ENCODE data around the gene JARID2. TPM values are rescaled to one million over a fixed set of nuclear protein-coding genes. Genes with fewer than 3 reads are reported as not detected.

The JARID2 gene
- total RNA-seq, 1 donor from 2014 or later = 66.1 TPM

DNA sequence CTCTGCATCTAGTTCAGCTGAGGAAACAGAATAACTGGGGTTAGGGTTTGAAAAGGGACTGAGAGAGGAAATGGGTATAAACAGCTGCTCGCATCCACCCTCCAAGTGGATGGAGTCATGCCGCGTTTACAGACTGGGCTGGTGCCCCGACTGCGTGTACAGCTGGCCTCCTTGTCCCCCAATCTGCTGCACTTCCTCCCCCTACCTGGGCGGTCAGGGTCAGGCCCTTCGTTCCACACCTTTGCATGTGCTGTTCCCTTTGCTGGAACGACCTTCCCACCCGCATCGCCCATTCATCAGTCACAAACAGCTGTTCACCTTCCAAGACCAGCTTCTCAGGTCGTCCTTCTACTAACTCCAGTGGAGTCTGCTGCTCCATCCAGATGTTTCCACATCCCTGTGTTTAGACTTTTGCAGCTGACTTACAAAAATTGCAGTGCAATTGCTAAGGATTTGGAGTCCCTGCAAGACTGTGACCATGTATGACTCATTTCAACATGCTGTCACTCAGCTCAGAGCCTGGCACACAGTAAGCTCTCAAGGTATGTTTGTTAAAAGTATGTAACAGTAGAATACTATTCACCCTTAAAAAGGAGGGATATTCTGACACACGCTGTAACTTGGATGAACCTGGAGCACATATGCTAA lies 287.6 kb downstream of the JARID2 start:
- H3K9me3 Mint-ChIP-seq (ENCODE audit: unreplicated experiment) = no peaks in the 10 kb centered on the region
- H3K4me3 Mint-ChIP-seq (ENCODE audit: unreplicated experiment) = no peak overlapping the region
- H3K4me1 Mint-ChIP-seq (ENCODE audit: unreplicated experiment) = peaks cover 4% of the 10 kb centered on the region
- TF ChIP-seq, protein P1, sequence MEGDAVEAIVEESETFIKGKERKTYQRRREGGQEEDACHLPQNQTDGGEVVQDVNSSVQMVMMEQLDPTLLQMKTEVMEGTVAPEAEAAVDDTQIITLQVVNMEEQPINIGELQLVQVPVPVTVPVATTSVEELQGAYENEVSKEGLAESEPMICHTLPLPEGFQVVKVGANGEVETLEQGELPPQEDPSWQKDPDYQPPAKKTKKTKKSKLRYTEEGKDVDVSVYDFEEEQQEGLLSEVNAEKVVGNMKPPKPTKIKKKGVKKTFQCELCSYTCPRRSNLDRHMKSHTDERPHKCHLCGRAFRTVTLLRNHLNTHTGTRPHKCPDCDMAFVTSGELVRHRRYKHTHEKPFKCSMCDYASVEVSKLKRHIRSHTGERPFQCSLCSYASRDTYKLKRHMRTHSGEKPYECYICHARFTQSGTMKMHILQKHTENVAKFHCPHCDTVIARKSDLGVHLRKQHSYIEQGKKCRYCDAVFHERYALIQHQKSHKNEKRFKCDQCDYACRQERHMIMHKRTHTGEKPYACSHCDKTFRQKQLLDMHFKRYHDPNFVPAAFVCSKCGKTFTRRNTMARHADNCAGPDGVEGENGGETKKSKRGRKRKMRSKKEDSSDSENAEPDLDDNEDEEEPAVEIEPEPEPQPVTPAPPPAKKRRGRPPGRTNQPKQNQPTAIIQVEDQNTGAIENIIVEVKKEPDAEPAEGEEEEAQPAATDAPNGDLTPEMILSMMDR (IDR thresholded peaks at IDR 0.05; ENCODE audit: unreplicated experiment) = no peak
- no peak for DNase-seq (ENCODE audit: low spot score)
- no peak overlapping the region for H3K27ac Mint-ChIP-seq (ENCODE audit: unreplicated experiment)
- peaks cover 16% of the 10 kb centered on the region for H3K36me3 Mint-ChIP-seq (ENCODE audit: low read depth, unreplicated experiment)
- H3K27me3 Mint-ChIP-seq (ENCODE audit: unreplicated experiment) = peaks cover 2% of the 10 kb centered on the region

DNA sequence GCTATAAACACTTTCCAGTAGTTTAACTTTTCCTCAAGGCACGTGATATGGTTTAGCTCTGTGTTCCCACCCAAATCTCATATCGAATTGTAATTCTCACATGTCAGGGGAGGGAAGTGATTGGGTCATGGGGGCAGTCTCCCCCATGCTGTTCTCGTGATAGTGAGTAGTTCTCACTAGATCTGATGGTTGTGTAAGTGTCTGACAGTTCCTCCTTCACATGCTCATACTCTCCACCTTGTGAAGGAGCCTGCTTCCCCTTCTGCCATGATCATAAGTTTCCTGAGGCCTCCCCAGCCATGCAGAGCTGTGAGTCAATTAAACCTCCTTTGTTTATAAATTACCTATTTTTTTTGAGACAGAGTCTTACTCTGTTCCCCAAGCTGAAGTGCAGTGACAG lies 289.1 kb downstream of the JARID2 start:
- Mint-ChIP-seq H3K4me1 (ENCODE audit: unreplicated experiment) (peaks cover 17% of the 10 kb centered on the region), H3K9me3 (ENCODE audit: unreplicated experiment) (no peaks in the 10 kb centered on the region), H3K36me3 (ENCODE audit: low read depth, unreplicated experiment) (peaks cover 13% of the 10 kb centered on the region), H3K27ac (ENCODE audit: unreplicated experiment) (no peak overlapping the region), H3K27me3 (ENCODE audit: unreplicated experiment) (peaks cover 2% of the 10 kb centered on the region), H3K4me3 (ENCODE audit: unreplicated experiment) (no peak overlapping the region)
- TF ChIP-seq, protein P1 (IDR thresholded peaks at IDR 0.05; ENCODE audit: unreplicated experiment) = no peak
- no peak for DNase-seq (ENCODE audit: low spot score)

DNA sequence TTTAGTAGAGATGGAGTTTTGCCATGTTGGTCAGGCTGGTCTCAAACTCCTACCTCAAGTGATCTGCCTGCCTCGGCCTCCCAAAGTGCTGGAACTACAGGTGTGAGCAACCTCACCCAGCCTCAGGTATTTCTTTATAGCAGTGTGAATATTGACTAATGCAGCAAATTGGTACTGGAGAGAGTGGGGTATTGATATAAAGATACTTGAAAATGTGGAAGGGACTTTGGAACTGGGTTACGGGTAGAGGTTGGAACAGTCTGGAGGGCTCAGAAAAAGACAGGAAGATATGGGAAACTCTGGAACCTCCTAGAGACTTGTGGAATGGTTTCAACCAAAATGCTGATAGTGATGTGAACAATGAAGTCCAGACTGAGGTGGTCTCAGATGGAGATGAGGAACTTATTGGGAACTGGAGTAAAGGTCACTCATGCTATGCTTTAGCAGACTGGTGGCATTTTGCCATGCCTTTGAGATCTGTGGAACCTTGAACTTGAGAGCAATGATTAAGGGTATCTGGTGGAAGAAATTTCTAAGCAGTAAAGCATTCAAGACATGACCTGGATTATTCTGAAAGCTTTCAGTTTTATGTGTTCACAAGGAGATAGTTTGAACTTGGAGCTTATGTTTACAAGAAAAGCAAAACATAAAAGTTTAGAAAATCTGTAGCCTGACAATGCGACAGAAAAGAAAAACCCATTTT lies 289.8 kb downstream of the JARID2 start:
- H3K9me3 Mint-ChIP-seq (ENCODE audit: unreplicated experiment) = no peaks in the 10 kb centered on the region
- H3K4me1 Mint-ChIP-seq (ENCODE audit: unreplicated experiment) = peaks cover 16% of the 10 kb centered on the region
- DNase-seq (ENCODE audit: low spot score) = no peak
- H3K4me3 Mint-ChIP-seq (ENCODE audit: unreplicated experiment) = no peak overlapping the region
- H3K27me3 Mint-ChIP-seq (ENCODE audit: unreplicated experiment) = peaks cover 2% of the 10 kb centered on the region
- peaks cover 13% of the 10 kb centered on the region for H3K36me3 Mint-ChIP-seq (ENCODE audit: low read depth, unreplicated experiment)
- TF ChIP-seq, protein P1 (IDR thresholded peaks at IDR 0.05; ENCODE audit: unreplicated experiment) = no peak
- H3K27ac Mint-ChIP-seq (ENCODE audit: unreplicated experiment) = no peak overlapping the region

DNA sequence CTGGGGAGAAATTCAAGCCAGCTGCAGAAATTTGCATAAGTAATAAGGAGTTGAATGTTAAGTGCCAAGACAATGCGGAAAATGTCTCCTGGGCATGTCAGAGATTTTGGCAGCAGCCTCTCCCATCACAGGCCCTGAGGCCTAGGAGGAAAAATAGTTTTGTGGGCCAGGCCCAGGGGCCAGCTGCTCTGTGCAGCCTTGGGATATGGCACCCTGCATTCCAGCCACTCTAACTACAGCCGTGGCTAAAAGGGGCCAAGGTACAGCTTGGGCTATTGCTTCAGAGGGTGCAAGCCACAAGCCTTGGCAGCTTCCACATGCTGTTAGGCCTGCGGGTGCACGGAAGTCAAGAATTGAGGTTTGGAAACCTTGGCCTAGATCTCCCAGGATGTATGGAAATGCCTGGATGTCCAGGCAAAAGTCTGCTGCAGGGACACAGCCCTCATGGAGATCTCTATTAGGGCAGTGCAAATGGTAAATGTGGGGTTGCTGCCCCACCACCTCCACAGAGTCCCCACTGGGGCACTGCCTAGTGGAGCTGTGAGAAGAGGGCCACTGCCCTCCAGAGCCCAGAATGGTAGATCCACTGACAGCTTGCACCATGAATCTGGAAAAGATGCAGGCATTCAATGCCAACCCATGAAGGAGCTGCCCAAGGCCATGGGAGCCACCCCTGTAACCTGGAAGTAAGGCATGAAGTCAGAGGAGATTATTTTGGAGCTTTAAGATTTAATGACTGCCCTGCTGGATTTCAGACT lies 290.5 kb downstream of the JARID2 start:
- Mint-ChIP-seq H3K4me1 (ENCODE audit: unreplicated experiment) (peaks cover 14% of the 10 kb centered on the region), H3K27me3 (ENCODE audit: unreplicated experiment) (peaks cover 2% of the 10 kb centered on the region), H3K9me3 (ENCODE audit: unreplicated experiment) (no peaks in the 10 kb centered on the region), H3K27ac (ENCODE audit: unreplicated experiment) (no peak overlapping the region), H3K36me3 (ENCODE audit: low read depth, unreplicated experiment) (peaks cover 7% of the 10 kb centered on the region), H3K4me3 (ENCODE audit: unreplicated experiment) (no peak overlapping the region)
- TF ChIP-seq, protein P1 (IDR thresholded peaks at IDR 0.05; ENCODE audit: unreplicated experiment) = no peak
- DNase-seq (ENCODE audit: low spot score) = no peak
